Measurements from ENCODE around the gene SLC18A3.

- TF ChIP-seq CTCF (IDR thresholded peaks at IDR 0.05) (no peak), USF2 (CRISPR knock-in tag; IDR thresholded peaks at IDR 0.05) (no peak), NFE2L1 (CRISPR knock-in tag; IDR thresholded peaks at IDR 0.05) (no peak), SMAD3 (CRISPR knock-in tag; IDR thresholded peaks at IDR 0.05; ENCODE audit: borderline replicate concordance) (no peak), GTF2I (CRISPR knock-in tag; conservative IDR thresholded peaks at IDR 0.05) (no peak), FOXJ3 (CRISPR knock-in tag; IDR thresholded peaks at IDR 0.05; ENCODE audit: borderline replicate concordance) (no peak), JUN (CRISPR knock-in tag; IDR thresholded peaks at IDR 0.05) (no peak)
- TF ChIP-seq, protein P1, sequence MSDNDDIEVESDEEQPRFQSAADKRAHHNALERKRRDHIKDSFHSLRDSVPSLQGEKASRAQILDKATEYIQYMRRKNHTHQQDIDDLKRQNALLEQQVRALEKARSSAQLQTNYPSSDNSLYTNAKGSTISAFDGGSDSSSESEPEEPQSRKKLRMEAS (CRISPR knock-in tag; IDR thresholded peaks at IDR 0.05): no peak; the same call in 1 of the 2 replicates
- TF ChIP-seq, protein P2, sequence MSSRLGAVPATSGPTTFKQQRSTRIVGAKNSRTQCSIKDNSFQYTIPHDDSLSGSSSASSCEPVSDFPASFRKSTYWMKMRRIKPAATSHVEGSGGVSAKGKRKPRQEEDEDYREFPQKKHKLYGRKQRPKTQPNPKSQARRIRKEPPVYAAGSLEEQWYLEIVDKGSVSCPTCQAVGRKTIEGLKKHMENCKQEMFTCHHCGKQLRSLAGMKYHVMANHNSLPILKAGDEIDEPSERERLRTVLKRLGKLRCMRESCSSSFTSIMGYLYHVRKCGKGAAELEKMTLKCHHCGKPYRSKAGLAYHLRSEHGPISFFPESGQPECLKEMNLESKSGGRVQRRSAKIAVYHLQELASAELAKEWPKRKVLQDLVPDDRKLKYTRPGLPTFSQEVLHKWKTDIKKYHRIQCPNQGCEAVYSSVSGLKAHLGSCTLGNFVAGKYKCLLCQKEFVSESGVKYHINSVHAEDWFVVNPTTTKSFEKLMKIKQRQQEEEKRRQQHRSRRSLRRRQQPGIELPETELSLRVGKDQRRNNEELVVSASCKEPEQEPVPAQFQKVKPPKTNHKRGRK (CRISPR knock-in tag; IDR thresholded peaks at IDR 0.05; ENCODE audit: borderline replicate concordance): no peak
These were observed 1.9 kb downstream of the SLC18A3 start for GRCh38 chr10:49611816-49612512.

All from WTC11 (cell line).